Gastrocnemius medialis (tissue), 4 donors: ENCODE measurements around the gene MND1. TPM values are rescaled to one million over a fixed set of nuclear protein-coding genes. Genes with fewer than 3 reads are reported as not detected.

ENCODE experiments used
- ATAC-seq, 2 donors: fragments of 150-250 bp; one replicate each; pipeline ENCODE4 v1.9.1; 2016
- DNase-seq, 2 donors: peaks; one replicate each; pipeline ENCODE4 v3.0.0-alpha.2; 2019
- H3K27ac ChIP-seq, 4 donors: fragments of 200-600 bp; sonication (generic); 1 replicate in 1 of 4; 2 replicates in 3 of 4; pipeline ENCODE4 v1.5.1; 2016 to 2018; ENCODE audit warnings: mild to moderate bottlenecking in 2 of 4, moderate library complexity in 1 of 4
- H3K27me3 ChIP-seq, 3 donors: fragments of 200-600 bp; sonication (generic) in 2 of 3; 1 replicate in 1 of 3; 2 replicates in 2 of 3; pipeline versions ENCODE4 v1.5.1 to v1.6.0; 2016 to 2019; ENCODE audit warnings: mild to moderate bottlenecking in 1 of 3, moderate library complexity in 1 of 3
- H3K36me3 ChIP-seq, 2 donors: fragments of 200-600 bp; sonication (generic) in 1 of 2; one replicate each; pipeline ENCODE4 v1.5.1; 2017 to 2018
- H3K4me1 ChIP-seq, 2 donors: fragments of 200-600 bp; sonication (generic) in 1 of 2; one replicate each; pipeline ENCODE4 v1.5.1; 2016 to 2017; ENCODE audit warnings: mild to moderate bottlenecking in 2 of 2
- H3K4me3 ChIP-seq, 4 donors: fragments of 200-600 bp; sonication (generic) in 3 of 4; 1 replicate in 1 of 4; 2 replicates in 3 of 4; pipeline ENCODE4 v1.5.1; 2016 to 2019; ENCODE audit warnings: mild to moderate bottlenecking in 2 of 4
- H3K9me3 ChIP-seq, 3 donors: fragments of 200-600 bp; sonication (generic) in 2 of 3; 1 replicate in 1 of 3; 2 replicates in 2 of 3; pipeline ENCODE4 v1.5.1; 2016 to 2019
- CTCF ChIP-seq, 5 experiments: fragments of 450-650 bp in 3 of 5; fragments of 200-600 bp in 2 of 5; sonication (generic) in 2 of 5; IDR thresholded peaks in 4 of 5; conservative IDR thresholded peaks in 1 of 5; 1 replicate in 4 of 5; 2 replicates in 1 of 5; pipeline ENCODE4 v1.5.1; 2016 to 2019; ENCODE audit warnings: antibody characterized with exemption in 5 of 5, mild to moderate bottlenecking in 3 of 5, moderate library complexity in 3 of 5
- POLR2A ChIP-seq, 2 donors: fragments of 450-650 bp; IDR thresholded peaks; one replicate each; pipeline ENCODE4 v1.6.1; 2017; ENCODE audit warnings: antibody characterized with exemption in 2 of 2, mild to moderate bottlenecking in 2 of 2, moderate library complexity in 2 of 2
- in situ Hi-C, 4 donors: fragments of 200-750 bp; cut with MboI; loops; one replicate each; pipeline versions ENCODE4 v1.15.0 to v1.8.0; 2017; ENCODE audit warnings: low sequenced_read_pairs in 4 of 4
- intact Hi-C: fragments of 100-400 bp; cut with DNase I; formaldehyde crosslinking; loops from one replicate; pipeline ENCODE4 v1.15.1; 2023; ENCODE audit warnings: low total_unique reads
- total RNA-seq, 4 donors: library from RNA; depleted of rRNA; stranded (reverse); fragments of >200 nt; gene quantifications; one replicate each; pipeline versions ENCODE4 v1.1.0 to v1.2.3, GENCODE V29; 2016

The MND1 gene
- total RNA-seq, 4 donors from 2014 or later, result 1.6 TPM; not detected in 3

- no peaks in the 10 kb centered on the region for H3K27me3 ChIP-seq
- no peaks in the 10 kb centered on the region for H3K9me3 ChIP-seq
- no peak for TF ChIP-seq POLR2A (IDR thresholded peaks at IDR 0.05)
- no peak for TF ChIP-seq CTCF (IDR thresholded peaks at IDR 0.05 in 4 of 5, conservative IDR thresholded peaks at IDR 0.05 in 1 of 5)
- H3K27ac ChIP-seq, result no peak overlapping the region
- in situ Hi-C loops, result no loop called here
- peaks cover 0 to 6% of the 10 kb centered on the region in 2 donors for H3K4me1 ChIP-seq
- no peak for ATAC-seq
- intact Hi-C loops, result no loop called here
- no peaks in the 10 kb centered on the region for H3K36me3 ChIP-seq
- no peak for DNase-seq
- H3K4me3 ChIP-seq, result no peak overlapping the region
These were observed 41.3 kb downstream of the MND1 start for GRCh38 chr4:153385784-153386183.

GRCh38 chr4:153387981-153388380 lies 43.5 kb downstream of the MND1 start:
- H3K27me3 ChIP-seq, result no peaks in the 10 kb centered on the region
- no peak overlapping the region for H3K27ac ChIP-seq
- no peaks in the 10 kb centered on the region for H3K9me3 ChIP-seq
- H3K4me3 ChIP-seq, result no peak overlapping the region
- ATAC-seq (no peak), DNase-seq (no peak)
- in situ Hi-C loops, result no loop called here
- no peaks in the 10 kb centered on the region for H3K36me3 ChIP-seq
- intact Hi-C loops, result no loop called here
- H3K4me1 ChIP-seq, result peaks cover 0 to 6% of the 10 kb centered on the region in 2 donors
- TF ChIP-seq POLR2A (IDR thresholded peaks at IDR 0.05) (no peak), CTCF (IDR thresholded peaks at IDR 0.05 in 4 of 5, conservative IDR thresholded peaks at IDR 0.05 in 1 of 5) (no peak)

- H3K27me3 ChIP-seq, result no peaks in the 10 kb centered on the region
- in situ Hi-C loops, result no loop called here
- H3K4me1 ChIP-seq, result no peaks in the 10 kb centered on the region
- ATAC-seq (peak; percentile 54 to 64), DNase-seq (peak in 1 of 2 donors; percentile 40)
- intact Hi-C loops, result no loop called here
- no peak overlapping the region for H3K27ac ChIP-seq
- no peaks in the 10 kb centered on the region for H3K36me3 ChIP-seq
- no peaks in the 10 kb centered on the region for H3K9me3 ChIP-seq
- TF ChIP-seq POLR2A (IDR thresholded peaks at IDR 0.05), result no peak
- no peak for TF ChIP-seq CTCF (IDR thresholded peaks at IDR 0.05 in 4 of 5, conservative IDR thresholded peaks at IDR 0.05 in 1 of 5)
- no peak overlapping the region for H3K4me3 ChIP-seq
These were observed 48.9 kb downstream of the MND1 start for GRCh38 chr4:153393397-153393796.

- Histone ChIP-seq H3K36me3 (no peaks in the 10 kb centered on the region), H3K4me3 (no peak overlapping the region), H3K4me1 (no peaks in the 10 kb centered on the region), H3K27ac (no peak overlapping the region), H3K9me3 (no peaks in the 10 kb centered on the region), H3K27me3 (no peaks in the 10 kb centered on the region)
- intact Hi-C loops, result no loop called here
- TF ChIP-seq CTCF (IDR thresholded peaks at IDR 0.05 in 4 of 5, conservative IDR thresholded peaks at IDR 0.05 in 1 of 5), result no peak
- TF ChIP-seq POLR2A (IDR thresholded peaks at IDR 0.05), result no peak
- ATAC-seq (no peak), DNase-seq (no peak)
- in situ Hi-C loops, result no loop called here
These were observed 50.5 kb downstream of the MND1 start for GRCh38 chr4:153394945-153395344.

GRCh38 chr4:153398713-153399112 lies 54.2 kb downstream of the MND1 start:
- H3K4me3 ChIP-seq, result no peak overlapping the region
- no peak for TF ChIP-seq POLR2A (IDR thresholded peaks at IDR 0.05)
- no peak for TF ChIP-seq CTCF (IDR thresholded peaks at IDR 0.05 in 4 of 5, conservative IDR thresholded peaks at IDR 0.05 in 1 of 5)
- in situ Hi-C loops, result no loop called here
- H3K9me3 ChIP-seq, result no peaks in the 10 kb centered on the region
- H3K36me3 ChIP-seq, result no peaks in the 10 kb centered on the region
- DNase-seq (no peak), ATAC-seq (no peak)
- no peaks in the 10 kb centered on the region for H3K4me1 ChIP-seq
- H3K27me3 ChIP-seq, result no peaks in the 10 kb centered on the region
- intact Hi-C loops, result no loop called here
- H3K27ac ChIP-seq, result no peak overlapping the region
